ENCODE measurements around the gene BBS5.

BBS5 gene

GRCh38 chr2:169546756-169547155 lies 67.5 kb downstream of the BBS5 start:
- DNase-seq (ENCODE audit: low spot score) = no peak

All from hematopoietic multipotent progenitor cell treated with erythropoietin and hydrocortisone succinate and interleukin-3 and kit ligand, for 15 days (in vitro differentiated cells).